Right atrium auricular region (tissue), 2 donors: Measurements from ENCODE around the gene PLCL1. TPM values are rescaled to one million over a fixed set of nuclear protein-coding genes. Genes with fewer than 3 reads are reported as not detected.

Experiments
- DNase-seq: peaks from one replicate; pipeline ENCODE4 v3.0.0-alpha.2; 2019; ENCODE audit warnings: low spot score
- H3K27ac ChIP-seq, 2 donors: fragments of 200-600 bp; sonication (generic); 1 replicate in 1 of 2; 2 replicates in 1 of 2; pipeline ENCODE4 v1.5.1; 2016 to 2019
- H3K27me3 ChIP-seq, 2 donors: fragments of 200-600 bp; sonication (generic); one replicate each; pipeline versions ENCODE4 v1.5.1 to v1.6.0; 2017 to 2019
- H3K36me3 ChIP-seq: fragments of 200-600 bp; sonication (generic); one replicate; pipeline ENCODE4 v1.5.1; 2016
- H3K4me1 ChIP-seq, 2 donors: fragments of 200-600 bp; sonication (generic); one replicate each; pipeline versions ENCODE4 v1.5.1 to v1.6.0; 2017 to 2019
- H3K4me3 ChIP-seq, 2 donors: fragments of 200-600 bp; sonication (generic); 1 replicate in 1 of 2; 2 replicates in 1 of 2; pipeline ENCODE4 v1.5.1; 2017 to 2019; ENCODE audit warnings: mild to moderate bottlenecking in 1 of 2, moderate library complexity in 1 of 2
- H3K9me3 ChIP-seq, 2 donors: fragments of 200-600 bp; sonication (generic); one replicate each; pipeline ENCODE4 v1.5.1; 2019
- total RNA-seq, 2 donors: library from RNA; depleted of rRNA; stranded (reverse); fragments of >200 nt; gene quantifications; one replicate each; pipeline ENCODE4 v1.1.0, GENCODE V29; 2016
- TF ChIP-seq, protein P1 (sequence below), 2 donors: fragments of 200-600 bp; sonication (generic); IDR thresholded peaks; one replicate each; pipeline ENCODE4 v1.5.1; 2019; ENCODE audit warnings: antibody characterized with exemption in 2 of 2

Gene PLCL1
- total RNA-seq, 2 donors from 2014 or later, result 26.8 to 32.0 TPM

DNA sequence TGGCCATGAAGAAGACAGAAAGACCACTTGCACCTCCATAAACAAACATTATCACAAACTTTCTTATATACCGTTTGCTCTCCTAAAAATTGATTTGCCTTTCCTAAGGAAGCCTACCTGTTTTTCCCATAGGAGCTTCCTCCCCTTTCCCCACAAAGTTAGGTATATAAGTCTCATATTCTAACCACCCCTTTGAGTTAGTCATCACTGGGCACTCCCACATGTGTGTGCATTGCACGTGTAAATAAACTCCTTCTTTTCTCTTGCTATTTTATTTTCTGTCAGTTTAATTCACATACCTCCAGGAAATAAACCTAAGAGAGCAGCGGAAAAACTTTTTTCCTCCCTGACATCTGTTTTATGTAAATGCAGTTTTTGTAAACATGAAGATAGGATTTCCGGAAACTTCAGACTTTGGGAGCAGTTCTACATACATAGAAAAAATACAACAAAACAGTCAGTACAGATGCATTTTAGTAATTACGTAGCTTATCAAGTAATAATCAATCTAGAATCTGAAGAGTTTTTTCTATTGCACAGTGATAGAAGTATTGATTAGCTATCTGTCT is 46.6 kb downstream of the PLCL1 start:
- TF ChIP-seq, protein P1, sequence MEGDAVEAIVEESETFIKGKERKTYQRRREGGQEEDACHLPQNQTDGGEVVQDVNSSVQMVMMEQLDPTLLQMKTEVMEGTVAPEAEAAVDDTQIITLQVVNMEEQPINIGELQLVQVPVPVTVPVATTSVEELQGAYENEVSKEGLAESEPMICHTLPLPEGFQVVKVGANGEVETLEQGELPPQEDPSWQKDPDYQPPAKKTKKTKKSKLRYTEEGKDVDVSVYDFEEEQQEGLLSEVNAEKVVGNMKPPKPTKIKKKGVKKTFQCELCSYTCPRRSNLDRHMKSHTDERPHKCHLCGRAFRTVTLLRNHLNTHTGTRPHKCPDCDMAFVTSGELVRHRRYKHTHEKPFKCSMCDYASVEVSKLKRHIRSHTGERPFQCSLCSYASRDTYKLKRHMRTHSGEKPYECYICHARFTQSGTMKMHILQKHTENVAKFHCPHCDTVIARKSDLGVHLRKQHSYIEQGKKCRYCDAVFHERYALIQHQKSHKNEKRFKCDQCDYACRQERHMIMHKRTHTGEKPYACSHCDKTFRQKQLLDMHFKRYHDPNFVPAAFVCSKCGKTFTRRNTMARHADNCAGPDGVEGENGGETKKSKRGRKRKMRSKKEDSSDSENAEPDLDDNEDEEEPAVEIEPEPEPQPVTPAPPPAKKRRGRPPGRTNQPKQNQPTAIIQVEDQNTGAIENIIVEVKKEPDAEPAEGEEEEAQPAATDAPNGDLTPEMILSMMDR (IDR thresholded peaks at IDR 0.05), result no peak
- H3K9me3 ChIP-seq, result no peaks in the 10 kb centered on the region
- H3K27ac ChIP-seq, result no peak overlapping the region
- no peak for DNase-seq
- H3K27me3 ChIP-seq, result no peaks in the 10 kb centered on the region
- H3K36me3 ChIP-seq, result no peaks in the 10 kb centered on the region
- H3K4me3 ChIP-seq, result no peak overlapping the region
- H3K4me1 ChIP-seq, result peaks cover 0 to 28% of the 10 kb centered on the region in 2 donors

DNA sequence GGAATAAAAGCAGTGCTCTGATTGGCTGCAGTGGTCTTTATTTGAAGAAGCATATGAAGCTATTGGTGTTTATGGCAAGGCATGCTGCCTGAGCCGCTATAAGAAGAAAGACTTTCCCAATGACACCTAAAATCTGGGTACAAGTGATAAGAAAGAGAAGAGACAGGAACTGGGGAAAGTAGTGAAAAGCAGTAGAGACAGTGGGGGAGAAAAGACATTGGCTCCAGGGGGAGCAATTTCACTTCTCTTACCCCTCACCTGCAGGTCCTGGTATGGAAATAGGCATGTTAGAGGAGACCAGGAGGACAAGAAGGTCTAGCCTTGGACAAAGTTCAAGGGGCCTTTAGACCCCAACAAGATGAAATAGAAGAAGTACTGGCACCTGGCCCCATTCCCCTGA is 47.1 kb downstream of the PLCL1 start:
- DNase-seq, result no peak
- peaks cover 0 to 28% of the 10 kb centered on the region in 2 donors for H3K4me1 ChIP-seq
- no peaks in the 10 kb centered on the region for H3K9me3 ChIP-seq
- no peak overlapping the region for H3K27ac ChIP-seq
- H3K4me3 ChIP-seq, result no peak overlapping the region
- TF ChIP-seq, protein P1 (IDR thresholded peaks at IDR 0.05), result no peak
- no peaks in the 10 kb centered on the region for H3K27me3 ChIP-seq
- no peaks in the 10 kb centered on the region for H3K36me3 ChIP-seq

DNA sequence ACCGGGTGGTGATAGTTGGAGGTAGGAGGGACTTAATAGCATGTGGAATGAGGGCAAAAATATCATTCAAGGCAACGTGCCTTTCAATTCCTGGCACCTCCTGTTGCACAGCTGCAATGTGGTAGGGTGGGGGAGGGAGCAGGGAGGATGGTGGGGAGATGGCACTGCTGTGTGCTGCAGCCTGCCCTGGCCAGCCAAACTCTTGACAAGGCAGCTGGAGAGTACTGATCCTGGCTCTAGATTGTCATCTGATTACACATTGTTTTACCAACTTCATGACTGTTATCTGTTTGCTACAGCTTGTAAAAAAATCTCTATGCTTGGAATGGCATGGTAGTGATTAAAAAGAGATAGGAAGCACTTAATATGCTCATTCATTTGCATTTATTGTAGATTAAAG is 47.7 kb downstream of the PLCL1 start:
- Histone ChIP-seq H3K9me3 (no peaks in the 10 kb centered on the region), H3K4me3 (no peak overlapping the region), H3K36me3 (no peaks in the 10 kb centered on the region), H3K4me1 (peaks cover 0 to 22% of the 10 kb centered on the region in 2 donors), H3K27me3 (no peaks in the 10 kb centered on the region), H3K27ac (no peak overlapping the region)
- no peak for DNase-seq
- TF ChIP-seq, protein P1 (IDR thresholded peaks at IDR 0.05), result no peak

DNA sequence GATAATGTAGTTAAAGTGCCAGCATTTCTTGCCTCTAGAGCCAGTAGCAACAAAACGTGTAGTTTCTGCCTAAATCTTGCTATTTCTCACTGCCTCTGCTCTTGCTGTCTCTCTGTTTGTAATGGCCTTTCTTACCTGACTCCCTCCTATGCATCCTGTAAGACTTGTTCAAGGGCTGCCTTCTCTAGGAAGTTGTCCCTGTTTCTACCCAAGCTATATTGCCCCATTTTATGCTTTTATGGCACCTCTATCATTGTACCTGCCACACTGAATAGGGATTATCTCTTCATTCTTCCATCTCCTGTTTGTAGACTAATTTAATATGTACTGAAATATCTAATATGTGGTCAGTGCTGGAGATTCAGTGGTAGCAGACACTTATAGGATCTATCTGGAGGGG is 49.2 kb downstream of the PLCL1 start:
- peaks cover 0 to 10% of the 10 kb centered on the region in 2 donors for H3K4me1 ChIP-seq

DNA sequence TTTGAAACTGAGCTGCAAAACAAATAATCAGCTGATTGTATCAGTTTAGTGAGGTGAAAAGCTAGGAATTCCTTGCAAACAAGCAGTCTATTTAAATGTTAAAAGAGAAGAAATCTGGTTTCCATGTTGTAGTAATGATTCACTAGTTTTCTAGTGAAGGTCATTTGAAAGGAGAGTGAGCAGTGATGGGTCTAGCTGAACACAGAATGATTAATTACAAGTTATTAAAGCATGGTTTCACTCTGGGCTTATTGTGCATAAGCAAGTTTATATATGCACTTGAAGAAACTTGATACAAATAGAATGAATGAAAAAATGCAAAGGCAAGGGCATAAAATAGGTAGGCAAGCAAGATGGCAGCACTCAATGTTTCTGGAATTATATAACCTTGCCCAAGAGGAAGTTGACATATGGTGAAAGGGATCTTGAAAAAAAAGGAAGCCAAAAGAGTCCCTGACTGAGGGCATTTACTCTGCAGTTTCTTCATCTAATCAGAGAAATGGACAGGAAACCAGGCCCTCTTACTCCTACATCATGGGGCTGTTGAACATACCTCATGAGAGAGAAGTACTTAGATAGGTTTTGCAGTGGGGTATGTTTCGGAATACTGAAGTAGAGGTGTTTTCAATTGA is 53.2 kb downstream of the PLCL1 start:
- Histone ChIP-seq H3K27me3 (no peaks in the 10 kb centered on the region), H3K4me1 (peaks cover 0 to 5% of the 10 kb centered on the region in 2 donors)

More for the DNA sequence above, 49.2 kb downstream of the PLCL1 start:
- Histone ChIP-seq H3K9me3 (peaks cover 0 to 1% of the 10 kb centered on the region in 2 donors), H3K36me3 (no peaks in the 10 kb centered on the region), H3K4me3 (no peak overlapping the region), H3K27ac (no peak overlapping the region), H3K27me3 (no peaks in the 10 kb centered on the region)
- DNase-seq, result no peak
- TF ChIP-seq, protein P1 (IDR thresholded peaks at IDR 0.05), result no peak

More for the DNA sequence above, 53.2 kb downstream of the PLCL1 start:
- Histone ChIP-seq H3K9me3 (peaks cover 0 to 6% of the 10 kb centered on the region in 2 donors), H3K36me3 (no peaks in the 10 kb centered on the region), H3K4me3 (no peak overlapping the region), H3K27ac (no peak overlapping the region)
- DNase-seq, result no peak
- TF ChIP-seq, protein P1 (IDR thresholded peaks at IDR 0.05), result no peak
